RWPE1 (cell line): ENCODE data around the gene CDH13.
A peak's percentile ranks its signal among the peaks of the same experiment; 100 is the strongest.

Experiments used
- CTCF ChIA-PET: fragments of 350-600 bp; sonication (Branson Sonifier 250); formaldehyde crosslinking; extraction: SDS; loops from one replicate; lab custom pipeline; 2021; lab: Yijun Ruan, JAX
- POLR2A ChIA-PET: fragments of 400-600 bp; formaldehyde crosslinking; extraction: SDS; loops from one replicate; lab custom pipeline; 2020; ENCODE audit warnings: antibody characterized with exemption; ENCODE audit not compliant: low non-redundant PET; lab: Yijun Ruan, JAX
- DNase-seq: peaks from one replicate; pipeline ENCODE4 v3.0.0; 2012; ENCODE audit warnings: low spot score
- H3K27ac ChIP-seq: fragments of 450-650 bp; 2 replicates; pipeline ENCODE4 v1.5.1; 2017
- CTCF ChIP-seq: fragments of 450-650 bp; conservative IDR thresholded peaks from 2 replicates; pipeline ENCODE4 v1.5.1; 2017; ENCODE audit warnings: low read depth, mild to moderate bottlenecking

The CDH13 gene

GRCh38 chr16:83095941-83096692 is 469.3 kb downstream of the CDH13 start:
- POLR2A ChIA-PET, result no interaction called here
- H3K27ac ChIP-seq, result no peak overlapping the region
- TF ChIP-seq CTCF, result no peak
- CTCF ChIA-PET, result interaction anchor here (0.7 kb wide), 1 partner anchor 780 kb away, joined by 4 read pairs; no protein-coding TSS in a partner anchor
- peak; percentile 36 for DNase-seq

GRCh38 chr16:83098536-83098935 is 471.8 kb downstream of the CDH13 start:
- CTCF ChIA-PET, result no interaction called here
- POLR2A ChIA-PET, result no interaction called here
- TF ChIP-seq CTCF, result no peak
- DNase-seq, result no peak
- no peak overlapping the region for H3K27ac ChIP-seq

GRCh38 chr16:83100679-83101078 is 473.9 kb downstream of the CDH13 start:
- POLR2A ChIA-PET, result no interaction called here
- peak; percentile 49 for DNase-seq
- TF ChIP-seq CTCF, result no peak
- CTCF ChIA-PET, result no interaction called here
- no peak overlapping the region for H3K27ac ChIP-seq

GRCh38 chr16:83102336-83102735 is 475.6 kb downstream of the CDH13 start:
- DNase-seq, result no peak
- no peak for TF ChIP-seq CTCF
- CTCF ChIA-PET, result no interaction called here

GRCh38 chr16:83105279-83106077 is 478.7 kb downstream of the CDH13 start:
- ChIA-PET CTCF (no interaction called here), POLR2A (no interaction called here)
- no peak for DNase-seq
- TF ChIP-seq CTCF, result no peak
- no peak overlapping the region for H3K27ac ChIP-seq

More at GRCh38 chr16:83102336-83102735, 475.6 kb downstream of the CDH13 start:
- POLR2A ChIA-PET, result no interaction called here
- no peak overlapping the region for H3K27ac ChIP-seq

- H3K27ac ChIP-seq, result no peak overlapping the region
- POLR2A ChIA-PET, result no interaction called here
- no peak for DNase-seq
- TF ChIP-seq CTCF, result no peak
- CTCF ChIA-PET, result interaction anchor here (0.5 to 0.7 kb wide), 2 partner anchors 108 to 240 kb away, joined by 3 read pairs; no protein-coding TSS in a partner anchor
These were observed 482.8 kb downstream of the CDH13 start for GRCh38 chr16:83109490-83110125.
